Neural progenitor cell (in vitro differentiated cells): ENCODE data around the gene SH2D1B. TPM values are rescaled to one million over a fixed set of nuclear protein-coding genes. Genes with fewer than 3 reads are reported as not detected.

Source experiments
- DNase-seq: peaks from one replicate; pipeline ENCODE4 v3.0.0-alpha.2; 2016; ENCODE audit warnings: low spot score
- H2AFZ ChIP-seq: fragments of 200-600 bp; sonication (generic); replicated peaks from 2 replicates; pipeline ENCODE4 v1.6.1; 2016; ENCODE audit warnings: antibody characterized with exemption
- H3F3A ChIP-seq: fragments of 200-600 bp; sonication (generic); 2 replicates; pipeline ENCODE4 v1.6.1; 2016; ENCODE audit warnings: antibody characterized with exemption, low read depth
- H3K27ac ChIP-seq: fragments of 200-600 bp; sonication (generic); 2 replicates; pipeline ENCODE4 v1.5.1; 2016; ENCODE audit warnings: mild to moderate bottlenecking
- H3K27me3 ChIP-seq: fragments of 200-600 bp; sonication (generic); 2 replicates; pipeline ENCODE4 v1.6.1; 2016; ENCODE audit warnings: mild to moderate bottlenecking, moderate library complexity
- H3K36me3 ChIP-seq: fragments of 200-600 bp; sonication (generic); 2 replicates; pipeline ENCODE4 v1.5.1; 2016
- H3K4me1 ChIP-seq: fragments of 200-600 bp; sonication (generic); 2 replicates; pipeline ENCODE4 v1.6.1; 2016; ENCODE audit warnings: mixed run types
- H3K4me2 ChIP-seq: fragments of 200-600 bp; sonication (generic); 2 replicates; pipeline ENCODE4 v1.6.1; 2016
- H3K4me3 ChIP-seq: fragments of 200-600 bp; sonication (generic); 2 replicates; pipeline ENCODE4 v1.5.1; 2016
- H3K79me2 ChIP-seq: fragments of 200-600 bp; sonication (generic); 2 replicates; pipeline ENCODE4 v1.6.1; 2016; ENCODE audit warnings: low read depth
- H3K9ac ChIP-seq: fragments of 200-600 bp; sonication (generic); 2 replicates; pipeline ENCODE4 v1.6.1; 2016
- H3K9me3 ChIP-seq: fragments of 200-600 bp; sonication (generic); 2 replicates; pipeline ENCODE4 v1.5.1; 2016; ENCODE audit warnings: low read depth
- H4K20me1 ChIP-seq: fragments of 200-600 bp; sonication (generic); 2 replicates; pipeline ENCODE4 v1.6.1; 2016; ENCODE audit warnings: low read depth
- H3K27ac Mint-ChIP-seq: 3 replicates; pipeline ENCODE4 v1.8.0; 2021; ENCODE audit warnings: mixed read lengths
- H3K27me3 Mint-ChIP-seq: 2 replicates; pipeline ENCODE4 v1.8.0; 2022; ENCODE audit warnings: low read depth, mild to moderate bottlenecking, inconsistent platforms, moderate library complexity, mixed read lengths; ENCODE audit not compliant: insufficient read depth
- H3K36me3 Mint-ChIP-seq: 3 replicates; pipeline ENCODE4 v1.8.0; 2021; ENCODE audit warnings: mixed read lengths
- H3K4me1 Mint-ChIP-seq: 3 replicates; pipeline ENCODE4 v1.8.0; 2021; ENCODE audit warnings: mixed read lengths
- H3K4me3 Mint-ChIP-seq: 3 replicates; pipeline ENCODE4 v1.8.0; 2021; ENCODE audit warnings: mild to moderate bottlenecking, moderate library complexity, mixed read lengths
- H3K9me3 Mint-ChIP-seq: 3 replicates; pipeline ENCODE4 v1.8.0; 2020; ENCODE audit warnings: mixed read lengths
- CTCF ChIP-seq: fragments of 200-600 bp; sonication (generic); IDR thresholded peaks from 2 replicates; pipeline ENCODE4 v1.5.1; 2017; ENCODE audit warnings: antibody characterized with exemption, mild to moderate bottlenecking
- EZH2 ChIP-seq: fragments of 200-600 bp; sonication (generic); IDR thresholded peaks from 2 replicates; pipeline ENCODE4 v1.6.1; 2017; ENCODE audit warnings: antibody characterized with exemption, mild to moderate bottlenecking, moderate library complexity
- EZH2phosphoT487 ChIP-seq: fragments of 200-600 bp; sonication (generic); IDR thresholded peaks from 2 replicates; pipeline ENCODE4 v1.6.1; 2017; ENCODE audit warnings: antibody characterized with exemption
- total RNA-seq: library from RNA; depleted of rRNA; stranded (reverse); fragments of >200 nt; gene quantifications from 2 replicates; pipeline ENCODE4 v1.2.3, GENCODE V29; 2015; ENCODE audit warnings: low replicate concordance

SH2D1B gene
- total RNA-seq, 1 donor from 2014 or later: not detected

DNA sequence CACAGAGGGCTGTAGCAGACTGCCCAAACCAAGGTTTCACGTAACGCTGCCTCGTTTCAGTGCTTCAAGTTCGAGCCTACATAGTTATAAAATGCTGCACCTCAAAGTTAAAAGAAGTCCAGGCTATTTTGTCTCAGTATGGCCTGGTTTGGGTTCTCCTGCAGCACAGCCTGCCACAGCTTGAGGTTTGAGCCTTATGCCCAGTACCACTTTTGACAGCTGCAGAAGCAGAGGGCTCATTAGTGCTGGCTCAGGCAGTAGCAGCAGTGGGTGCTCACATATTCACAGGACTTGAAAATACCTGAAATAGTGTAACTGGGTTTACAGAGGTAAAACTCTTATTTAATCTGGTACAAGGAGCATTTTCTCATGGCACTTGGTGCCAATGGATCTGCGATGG lies 50.6 kb downstream of the SH2D1B start:
- Mint-ChIP-seq H3K9me3 (no peaks in the 10 kb centered on the region), H3K36me3 (peaks cover 51% of the 10 kb centered on the region), H3K27me3 (peaks cover 5% of the 10 kb centered on the region), H3K27ac (no peak overlapping the region), H3K4me1 (peaks cover 26% of the 10 kb centered on the region), H3K4me3 (no peak overlapping the region)
- H3F3A ChIP-seq: no peaks in the 10 kb centered on the region
- no peaks in the 10 kb centered on the region for H3K4me1 ChIP-seq
- H3K27me3 ChIP-seq: no peaks in the 10 kb centered on the region
- H4K20me1 ChIP-seq: no peaks in the 10 kb centered on the region
- TF ChIP-seq EZH2 (no peak), CTCF (no peak), EZH2phosphoT487 (no peak)
- no peak overlapping the region for H3K27ac ChIP-seq
- H3K9me3 ChIP-seq: no peaks in the 10 kb centered on the region
- no peak overlapping the region for H2AFZ ChIP-seq
- H3K4me3 ChIP-seq: no peak overlapping the region
- no peak overlapping the region for H3K9ac ChIP-seq
- no peaks in the 10 kb centered on the region for H3K36me3 ChIP-seq
- DNase-seq: no peak
- H3K79me2 ChIP-seq: no peaks in the 10 kb centered on the region
- no peak overlapping the region for H3K4me2 ChIP-seq

DNA sequence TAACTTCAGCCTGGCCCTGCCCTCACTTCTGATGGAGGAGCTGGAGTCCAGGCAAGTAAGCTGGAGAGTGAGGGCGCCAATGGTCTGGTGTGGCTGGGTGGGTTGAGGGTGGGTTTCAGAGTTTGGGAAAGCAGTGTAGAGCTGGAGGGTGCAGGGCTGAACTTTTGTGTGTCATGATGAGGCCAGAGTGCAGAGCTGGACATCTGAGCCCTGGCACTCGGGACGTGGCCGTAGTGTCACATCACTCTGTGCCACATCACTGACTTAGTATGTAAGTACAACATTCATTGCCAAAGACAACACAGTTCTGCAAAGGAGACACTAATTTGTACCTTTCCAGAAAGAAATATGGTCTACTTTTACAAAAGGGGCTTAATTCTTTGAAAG lies 51.1 kb downstream of the SH2D1B start:
- H3K4me3 ChIP-seq: no peak overlapping the region
- Mint-ChIP-seq H3K4me3 (no peak overlapping the region), H3K36me3 (peaks cover 51% of the 10 kb centered on the region), H3K27ac (no peak overlapping the region), H3K4me1 (peaks cover 26% of the 10 kb centered on the region), H3K27me3 (peaks cover 5% of the 10 kb centered on the region), H3K9me3 (no peaks in the 10 kb centered on the region)
- no peaks in the 10 kb centered on the region for H3F3A ChIP-seq
- H3K79me2 ChIP-seq: no peaks in the 10 kb centered on the region
- no peak overlapping the region for H3K9ac ChIP-seq
- H3K27ac ChIP-seq: no peak overlapping the region
- TF ChIP-seq EZH2phosphoT487: no peak
- TF ChIP-seq EZH2: no peak
- no peak for TF ChIP-seq CTCF
- no peak overlapping the region for H2AFZ ChIP-seq
- H4K20me1 ChIP-seq: no peaks in the 10 kb centered on the region
- DNase-seq: no peak
- H3K9me3 ChIP-seq: no peaks in the 10 kb centered on the region
- H3K27me3 ChIP-seq: no peaks in the 10 kb centered on the region
- no peaks in the 10 kb centered on the region for H3K36me3 ChIP-seq
- no peaks in the 10 kb centered on the region for H3K4me1 ChIP-seq
- H3K4me2 ChIP-seq: no peak overlapping the region

- H4K20me1 ChIP-seq: no peaks in the 10 kb centered on the region
- H3K4me1 ChIP-seq: no peaks in the 10 kb centered on the region
- no peak overlapping the region for H2AFZ ChIP-seq
- no peaks in the 10 kb centered on the region for H3K79me2 ChIP-seq
- H3K36me3 ChIP-seq: no peaks in the 10 kb centered on the region
- Mint-ChIP-seq H3K36me3 (peaks cover 53% of the 10 kb centered on the region), H3K9me3 (no peaks in the 10 kb centered on the region), H3K27me3 (peaks cover 5% of the 10 kb centered on the region), H3K4me3 (no peak overlapping the region), H3K4me1 (peaks cover 26% of the 10 kb centered on the region), H3K27ac (no peak overlapping the region)
- H3K27ac ChIP-seq: no peak overlapping the region
- TF ChIP-seq CTCF (no peak), EZH2 (no peak), EZH2phosphoT487 (no peak)
- no peak for DNase-seq
- no peaks in the 10 kb centered on the region for H3K27me3 ChIP-seq
- H3K4me3 ChIP-seq: no peak overlapping the region
- H3F3A ChIP-seq: no peaks in the 10 kb centered on the region
- H3K9ac ChIP-seq: no peak overlapping the region
- no peak overlapping the region for H3K4me2 ChIP-seq
- no peaks in the 10 kb centered on the region for H3K9me3 ChIP-seq
These were observed 51.6 kb downstream of the SH2D1B start for GRCh38 chr1:162360237-162360873.
